ENCODE measurements around the gene USP34.

USP34 gene

GRCh38 chr2:61371027-61371426, 99.9 kb downstream of the USP34 start:
- no peak for ATAC-seq
- TF ChIP-seq CSRNP3 (CRISPR knock-in tag; IDR thresholded peaks at IDR 0.05) = no peak
- no peak for TF ChIP-seq RARB (CRISPR knock-in tag; IDR thresholded peaks at IDR 0.05)
- no peak for TF ChIP-seq ISL1 (CRISPR knock-in tag; IDR thresholded peaks at IDR 0.05)
- TF ChIP-seq CSDC2 (CRISPR knock-in tag; IDR thresholded peaks at IDR 0.05) = no peak
- TF ChIP-seq CREB5 (CRISPR knock-in tag; IDR thresholded peaks at IDR 0.05; ENCODE audit: low read depth) = no peak
- TF ChIP-seq ZFP30 (CRISPR knock-in tag; IDR thresholded peaks at IDR 0.05) = no peak

- ATAC-seq = no peak
- TF ChIP-seq PPARA (CRISPR knock-in tag; IDR thresholded peaks at IDR 0.05; ENCODE audit: borderline replicate concordance) = no peak
- no peak for TF ChIP-seq BACH2 (CRISPR knock-in tag; IDR thresholded peaks at IDR 0.05; ENCODE audit: borderline replicate concordance)
- TF ChIP-seq POU6F1 (CRISPR knock-in tag; IDR thresholded peaks at IDR 0.05; ENCODE audit: borderline replicate concordance, low read depth) = no peak
- no peak for TF ChIP-seq ZNF70 (CRISPR knock-in tag; IDR thresholded peaks at IDR 0.05)
- no peak for TF ChIP-seq GLIS3 (CRISPR knock-in tag; IDR thresholded peaks at IDR 0.05)
- TF ChIP-seq ZC3H10 (CRISPR knock-in tag; IDR thresholded peaks at IDR 0.05) = no peak
- TF ChIP-seq OSR1 (CRISPR knock-in tag; IDR thresholded peaks at IDR 0.05) = no peak
- TF ChIP-seq ESRRG (CRISPR knock-in tag; IDR thresholded peaks at IDR 0.05) = no peak
- no peak for TF ChIP-seq TOX (CRISPR knock-in tag; IDR thresholded peaks at IDR 0.05; ENCODE audit: borderline replicate concordance)
- TF ChIP-seq SNAI2 (CRISPR knock-in tag; IDR thresholded peaks at IDR 0.05) = no peak
- no peak for TF ChIP-seq CSDC2 (CRISPR knock-in tag; IDR thresholded peaks at IDR 0.05)
- TF ChIP-seq ZFP3 (CRISPR knock-in tag; IDR thresholded peaks at IDR 0.05) = no peak
- TF ChIP-seq ARNTL (CRISPR knock-in tag; IDR thresholded peaks at IDR 0.05; ENCODE audit: borderline replicate concordance, low read depth) = no peak
Observed at GRCh38 chr2:61368687-61369665, 101.9 kb downstream of the USP34 start.

- TF ChIP-seq CSDC2 (CRISPR knock-in tag; IDR thresholded peaks at IDR 0.05) (no peak), ZNF8 (CRISPR knock-in tag; IDR thresholded peaks at IDR 0.05) (no peak), PATZ1 (CRISPR knock-in tag; IDR thresholded peaks at IDR 0.05; ENCODE audit: borderline replicate concordance) (no peak), TCF4 (CRISPR knock-in tag; IDR thresholded peaks at IDR 0.05; ENCODE audit: borderline replicate concordance) (no peak), ZNF565 (CRISPR knock-in tag; conservative IDR thresholded peaks at IDR 0.05; ENCODE audit: low read depth) (no peak), ESRRG (CRISPR knock-in tag; IDR thresholded peaks at IDR 0.05) (no peak), TSHZ2 (CRISPR knock-in tag; IDR thresholded peaks at IDR 0.05) (no peak), RARB (CRISPR knock-in tag; IDR thresholded peaks at IDR 0.05) (no peak), SNAI2 (CRISPR knock-in tag; IDR thresholded peaks at IDR 0.05) (no peak), ZFP30 (CRISPR knock-in tag; IDR thresholded peaks at IDR 0.05) (no peak), ISL1 (CRISPR knock-in tag; IDR thresholded peaks at IDR 0.05) (no peak), TOX (CRISPR knock-in tag; IDR thresholded peaks at IDR 0.05; ENCODE audit: borderline replicate concordance) (no peak), GLIS3 (CRISPR knock-in tag; IDR thresholded peaks at IDR 0.05) (no peak), BACH2 (CRISPR knock-in tag; IDR thresholded peaks at IDR 0.05; ENCODE audit: borderline replicate concordance) (no peak), ARNTL (CRISPR knock-in tag; IDR thresholded peaks at IDR 0.05; ENCODE audit: borderline replicate concordance, low read depth) (no peak), OSR1 (CRISPR knock-in tag; IDR thresholded peaks at IDR 0.05) (no peak), PPARA (CRISPR knock-in tag; IDR thresholded peaks at IDR 0.05; ENCODE audit: borderline replicate concordance) (no peak), CSRNP3 (CRISPR knock-in tag; IDR thresholded peaks at IDR 0.05) (no peak)
- ATAC-seq = no peak
Observed at GRCh38 chr2:61367177-61367576, 103.7 kb downstream of the USP34 start.
